HG03442 (cell line): ENCODE data around the gene APBA3.

Experiments used
- ATAC-seq: cut with Tn5 transposase; IDR thresholded peaks from one replicate; pipeline ENCODE4 v1.9.1; 2021; ENCODE audit warnings: mild to moderate bottlenecking, moderate library complexity; ENCODE audit not compliant: unreplicated experiment

Gene APBA3

DNA sequence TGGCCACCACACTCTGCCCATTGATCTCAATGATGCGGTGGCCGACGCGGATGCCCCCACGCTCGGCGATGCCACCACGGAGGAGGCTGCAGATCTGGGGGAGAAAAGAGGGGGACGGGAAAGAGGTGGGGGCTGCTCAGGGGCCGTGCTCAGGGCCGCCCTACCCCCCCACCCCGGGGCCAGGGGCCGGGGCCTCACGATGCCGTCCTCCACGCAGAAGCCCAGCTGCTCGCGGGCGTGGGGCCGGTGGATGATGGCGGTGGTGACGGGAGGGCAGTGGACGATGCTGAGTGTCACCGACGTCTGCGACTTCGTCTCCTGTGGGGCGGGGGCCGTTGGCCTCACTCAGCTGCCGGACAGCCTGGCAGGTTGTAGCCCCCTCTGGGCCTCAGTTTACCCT is 10.3 kb downstream of the APBA3 start:
- ATAC-seq: no peak

- ATAC-seq: no peak
Measured at GRCh38 chr19:3750211-3750610, 11.3 kb downstream of the APBA3 start.

DNA sequence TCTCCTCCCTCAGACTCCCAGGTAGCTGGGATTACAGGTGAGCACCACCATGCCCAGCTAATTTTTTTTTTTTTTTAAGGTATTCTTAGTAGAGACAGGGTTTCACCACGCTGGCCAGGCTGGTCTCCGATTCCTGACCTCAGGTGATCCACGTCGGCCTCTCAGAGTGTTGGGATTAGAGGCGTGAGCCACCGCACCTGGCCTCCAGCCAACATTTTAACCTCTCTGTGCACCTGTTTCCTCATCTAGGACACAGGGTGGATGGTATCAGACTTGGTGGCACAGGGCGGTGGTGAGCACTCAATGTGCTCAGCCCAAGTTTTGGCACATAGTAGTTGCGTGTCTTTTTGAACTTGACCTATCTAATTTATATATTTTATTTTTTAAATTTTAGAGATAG is 12.5 kb downstream of the APBA3 start:
- no peak for ATAC-seq

- no peak for ATAC-seq
Measured at GRCh38 chr19:3746371-3747056, 15.0 kb downstream of the APBA3 start.

GRCh38 chr19:3745363-3746045 is 16.0 kb downstream of the APBA3 start:
- ATAC-seq: no peak

GRCh38 chr19:3743486-3743885 is 18.0 kb downstream of the APBA3 start:
- ATAC-seq: no peak

DNA sequence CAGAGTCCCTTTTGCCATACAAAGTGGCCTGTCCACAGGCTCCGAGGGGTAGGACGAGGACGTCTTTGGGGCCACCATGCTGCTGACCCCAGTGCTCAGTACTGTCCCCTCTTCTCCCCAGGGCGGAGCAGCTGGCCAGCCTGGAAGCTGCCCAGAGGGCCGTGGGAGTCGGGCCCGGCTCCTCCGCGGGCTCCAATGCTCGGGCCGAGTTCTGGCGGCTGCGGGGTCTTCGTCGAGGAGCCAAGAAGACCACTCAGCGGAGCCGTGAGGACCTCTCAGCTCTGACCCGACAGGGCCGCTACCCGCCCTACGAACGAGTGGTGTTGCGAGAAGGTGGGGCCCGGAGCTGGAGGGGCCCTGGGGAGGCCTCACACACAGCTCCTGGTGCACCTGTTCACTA is 21.1 kb downstream of the APBA3 start:
- ATAC-seq: no peak

DNA sequence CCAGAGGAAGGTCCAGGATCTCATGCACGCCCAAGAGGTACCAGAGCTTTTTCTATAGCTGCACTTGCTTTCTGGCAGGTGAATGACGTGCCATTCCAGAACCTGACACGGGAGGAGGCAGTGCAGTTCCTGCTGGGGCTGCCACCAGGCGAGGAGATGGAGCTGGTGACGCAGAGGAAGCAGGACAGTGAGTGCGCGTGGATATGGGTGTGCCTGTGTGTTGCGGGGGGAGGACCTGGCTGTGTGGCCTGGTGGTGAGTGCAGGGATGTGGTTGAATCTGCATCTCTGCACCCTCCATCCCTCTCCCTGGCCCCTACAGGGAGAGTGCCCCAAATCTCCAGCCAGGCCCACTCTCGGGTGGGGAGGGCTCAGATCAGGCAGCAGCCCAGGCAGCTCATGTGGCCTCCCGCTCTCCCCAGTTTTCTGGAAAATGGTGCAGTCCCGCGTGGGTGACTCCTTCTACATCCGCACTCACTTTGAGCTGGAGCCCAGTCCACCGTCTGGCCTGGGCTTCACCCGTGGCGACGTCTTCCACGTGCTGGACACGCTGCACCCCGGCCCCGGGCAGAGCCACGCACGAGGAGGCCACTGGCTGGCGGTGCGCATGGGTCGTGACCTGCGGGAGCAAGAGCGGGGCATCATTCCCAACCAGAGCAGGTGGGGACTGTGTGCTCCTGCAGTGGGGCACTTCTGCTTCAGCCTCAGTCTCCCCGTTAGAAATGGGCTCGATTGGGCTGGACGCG is 22.8 kb downstream of the APBA3 start:
- no peak for ATAC-seq

DNA sequence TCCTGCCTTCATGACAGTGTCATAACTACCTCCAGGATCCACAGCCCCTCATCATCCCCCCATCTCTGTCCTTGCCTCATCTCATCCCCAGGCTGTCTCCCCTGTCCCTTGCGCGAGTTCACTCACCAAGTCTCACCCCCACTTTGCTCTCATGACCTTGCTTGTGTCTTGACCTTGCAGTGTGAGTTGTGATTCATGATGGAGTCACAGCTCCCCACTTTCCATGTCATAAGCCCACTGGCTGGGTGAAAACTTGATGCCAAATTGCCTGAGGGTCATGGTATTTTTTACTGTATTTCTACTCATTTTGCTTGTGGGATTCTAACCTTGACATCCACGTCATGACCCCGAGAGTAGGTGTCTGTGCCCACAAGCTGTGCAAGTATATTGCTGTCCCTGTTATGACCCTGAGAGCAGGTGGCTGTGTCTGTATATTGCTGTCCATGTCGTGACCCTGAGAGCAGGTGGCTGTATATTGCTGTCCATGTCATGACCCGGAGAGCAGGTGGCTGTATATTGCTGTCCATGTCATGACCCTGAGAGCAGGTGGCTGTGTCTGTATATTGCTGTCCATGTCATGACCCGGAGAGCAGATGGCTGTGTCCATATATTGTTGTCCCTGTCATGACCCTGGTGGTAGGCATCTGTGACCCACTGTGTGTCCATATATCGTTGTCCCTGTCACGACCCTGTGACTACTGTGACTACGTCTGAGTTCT is 23.8 kb downstream of the APBA3 start:
- no peak for ATAC-seq

- no peak for ATAC-seq
Measured at GRCh38 chr19:3736106-3736724, 25.3 kb downstream of the APBA3 start.

- no peak for ATAC-seq
Measured at GRCh38 chr19:3734310-3734600, 27.2 kb downstream of the APBA3 start.

- no peak for ATAC-seq
Measured at GRCh38 chr19:3733549-3734309, 27.8 kb downstream of the APBA3 start.

DNA sequence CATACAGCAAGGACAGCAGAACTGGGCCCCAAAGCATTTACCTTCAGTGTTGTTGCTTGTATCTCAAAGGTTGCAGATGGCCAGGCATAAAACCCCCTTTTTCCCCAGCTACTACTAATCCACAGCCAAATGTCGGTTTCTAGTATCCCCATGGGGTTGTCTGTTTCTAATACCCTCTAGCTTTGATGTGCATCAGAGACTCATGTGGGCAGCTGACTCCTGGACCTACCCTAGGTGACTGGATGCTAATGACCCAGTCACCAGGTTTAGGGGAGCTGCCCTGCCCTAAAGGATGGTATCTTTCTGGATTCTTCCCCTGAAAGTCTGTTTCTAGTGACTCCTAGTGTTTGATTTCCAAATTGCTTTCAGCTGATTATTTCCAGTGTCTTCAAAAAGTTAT is 29.4 kb downstream of the APBA3 start:
- ATAC-seq: no peak

GRCh38 chr19:3730457-3730958 is 31.0 kb downstream of the APBA3 start:
- no peak for ATAC-seq

GRCh38 chr19:3725640-3726310 is 35.7 kb downstream of the APBA3 start:
- ATAC-seq: no peak

- ATAC-seq: no peak
Measured at GRCh38 chr19:3725121-3725520, 36.4 kb downstream of the APBA3 start.

DNA sequence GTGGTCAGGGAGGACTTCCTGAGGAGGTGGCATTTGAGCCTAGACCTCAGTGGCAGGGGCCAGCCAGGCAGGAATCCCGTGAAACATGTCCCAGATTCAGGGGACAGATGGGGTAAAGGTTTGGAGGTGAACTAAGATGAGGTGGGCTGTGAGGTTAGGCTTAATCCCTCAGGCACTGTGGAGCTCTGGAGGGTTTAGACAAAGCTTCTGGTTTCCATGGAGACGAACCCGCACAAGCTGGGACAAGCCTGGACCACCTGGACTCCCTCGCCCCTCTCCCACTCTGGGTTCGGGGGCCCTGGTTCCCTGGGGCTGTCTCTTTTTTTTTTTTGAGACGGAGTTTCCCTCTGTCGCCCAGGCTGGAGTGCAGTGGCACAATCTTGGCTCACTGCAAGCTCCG is 37.6 kb downstream of the APBA3 start:
- ATAC-seq: no peak

DNA sequence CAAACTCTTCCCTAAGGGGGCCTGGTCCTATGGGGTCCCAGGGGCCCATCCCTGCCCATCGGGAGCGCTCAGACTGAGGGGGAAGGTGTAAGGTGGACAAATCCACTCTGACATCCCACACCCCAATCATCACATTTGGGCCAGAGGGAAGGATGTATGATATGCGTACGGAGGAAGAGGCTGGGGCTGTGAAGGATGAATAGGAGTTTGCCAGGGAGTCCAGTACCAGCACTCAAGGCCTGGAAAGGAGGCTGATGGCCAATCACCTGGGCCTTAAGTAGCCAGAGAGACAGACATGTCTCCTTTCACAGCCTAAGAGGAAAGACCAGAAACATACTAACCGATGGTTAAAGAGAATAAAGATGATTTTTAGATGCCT is 38.4 kb downstream of the APBA3 start:
- ATAC-seq: no peak

DNA sequence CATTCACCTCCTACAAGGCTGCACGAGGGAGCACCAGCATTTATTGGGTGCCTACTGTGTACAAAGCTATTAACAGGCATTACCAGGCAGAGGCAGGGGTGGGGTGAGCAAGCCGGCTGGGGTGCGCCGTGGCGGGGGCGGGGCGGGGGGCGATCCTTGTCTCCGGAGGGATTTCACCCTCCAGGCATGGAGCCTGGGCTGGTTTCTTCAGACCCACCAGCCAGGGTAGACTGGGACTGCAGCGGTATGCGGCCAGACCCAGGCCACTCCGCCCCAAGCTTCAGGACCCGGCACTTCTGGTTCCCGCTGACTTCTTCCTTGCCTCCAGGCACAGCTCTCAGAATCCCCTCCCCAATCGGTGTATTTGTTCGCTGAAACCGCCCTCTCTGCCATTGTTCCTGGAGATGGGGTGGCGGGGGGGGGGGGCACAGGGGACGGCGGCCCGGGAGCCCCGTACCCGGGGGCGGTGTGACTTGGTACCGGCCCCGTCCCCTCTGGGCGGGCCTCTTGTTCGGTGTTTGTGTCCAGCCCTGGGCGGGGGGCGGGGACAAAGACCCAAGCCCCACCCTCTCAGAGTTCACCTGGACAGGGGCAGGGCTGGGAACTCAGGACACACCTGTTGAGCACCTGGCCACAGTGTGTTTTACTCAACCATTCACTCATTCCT is 38.9 kb downstream of the APBA3 start:
- no peak for ATAC-seq
